Immature natural killer cell (primary cell): Measurements from ENCODE around the gene TYMP. TPM values are rescaled to one million over a fixed set of nuclear protein-coding genes. Genes with fewer than 3 reads are reported as not detected.
"Not testable (repeated sequence)": the region's sequence is repeated elsewhere in the genome, so short reads cannot be mapped to it uniquely, and the experiment has no call there.

Source experiments
- DNase-seq, 3 donors: peaks; one replicate each; pipeline ENCODE4 v3.0.0; 2022; ENCODE audit warnings: mixed read lengths in 1 of 3
- H3K27ac Mint-ChIP-seq, 6 donors: one replicate each; pipeline ENCODE4 v1.8.0; 2020; ENCODE audit warnings: mixed read lengths in 6 of 6, mild to moderate bottlenecking in 5 of 6, inconsistent platforms in 4 of 6, moderate library complexity in 3 of 6
- H3K27me3 Mint-ChIP-seq, 3 donors: one replicate each; pipeline ENCODE4 v1.8.0; 2020 to 2021; ENCODE audit warnings: low read depth in 3 of 3, mild to moderate bottlenecking in 3 of 3, mixed read lengths in 3 of 3, moderate library complexity in 3 of 3, inconsistent platforms in 1 of 3
- H3K36me3 Mint-ChIP-seq, 3 donors: one replicate each; pipeline ENCODE4 v1.8.0; 2020; ENCODE audit warnings: mixed read lengths in 3 of 3, inconsistent platforms in 2 of 3, mild to moderate bottlenecking in 2 of 3
- H3K4me1 Mint-ChIP-seq, 2 donors: one replicate each; pipeline ENCODE4 v1.8.0; 2020; ENCODE audit warnings: inconsistent platforms in 2 of 2, mild to moderate bottlenecking in 2 of 2, mixed read lengths in 2 of 2, moderate library complexity in 1 of 2
- H3K4me3 Mint-ChIP-seq, 5 donors: one replicate each; pipeline ENCODE4 v1.8.0; 2020; ENCODE audit warnings: mild to moderate bottlenecking in 5 of 5, mixed read lengths in 5 of 5, inconsistent platforms in 3 of 5, moderate library complexity in 3 of 5
- H3K9me3 Mint-ChIP-seq, 6 donors: one replicate each; pipeline ENCODE4 v1.8.0; 2020; ENCODE audit warnings: mild to moderate bottlenecking in 6 of 6, mixed read lengths in 6 of 6, inconsistent platforms in 4 of 6, moderate library complexity in 3 of 6
- polyA plus RNA-seq, 3 donors: library from polyadenylated mRNA; unstranded; fragments of 300-500 nt; fragmentation: Illumina TruSeq; gene quantifications; one replicate each; pipeline ENCODE4 v1.2.3, GENCODE V29; 2021

The TYMP gene
- polyA plus RNA-seq, 3 donors from 2014 or later, result 21.2 to 31.2 (median 25.5) TPM

- peaks cover 55 to 64% of the 10 kb centered on the region in 2 donors for H3K4me1 Mint-ChIP-seq
- H3K9me3 Mint-ChIP-seq, H3K36me3 Mint-ChIP-seq, DNase-seq, H3K4me3 Mint-ChIP-seq: not testable (repeated sequence)
- peak overlapping the region; percentile 60 to 98 (median 90) for H3K27ac Mint-ChIP-seq
- peaks cover 2 to 13% (median 8%) of the 10 kb centered on the region in 3 donors for H3K27me3 Mint-ChIP-seq
Measured at GRCh38 chr22:50541667-50542026, 11.8 kb upstream of the TYMP start.

- Mint-ChIP-seq H3K36me3 (no peaks in the 10 kb centered on the region), H3K9me3 (no peaks in the 10 kb centered on the region), H3K27ac (peak overlapping the region; percentile 88 to 98 (median 94)), H3K27me3 (peaks cover 2 to 13% (median 6%) of the 10 kb centered on the region in 3 donors), H3K4me3 (peak overlapping the region in 4 of 5 donors; percentile 25 to 53 (median 39)), H3K4me1 (peaks cover 46 to 55% of the 10 kb centered on the region in 2 donors)
- DNase-seq, result no peak
Measured at GRCh38 chr22:50540381-50540780, 10.6 kb upstream of the TYMP start.

- peaks cover 30 to 38% of the 10 kb centered on the region in 2 donors for H3K4me1 Mint-ChIP-seq
- H3K9me3 Mint-ChIP-seq, result peaks cover 0 to 1% (median 0%) of the 10 kb centered on the region in 6 donors
- DNase-seq, result no peak
- H3K27me3 Mint-ChIP-seq, result peaks cover 2 to 13% (median 9%) of the 10 kb centered on the region in 3 donors
- H3K4me3 Mint-ChIP-seq, result peak overlapping the region in 2 of 5 donors; percentile 27 to 53
- peak overlapping the region; percentile 89 to 99 (median 96) for H3K27ac Mint-ChIP-seq
- no peaks in the 10 kb centered on the region for H3K36me3 Mint-ChIP-seq
Measured at GRCh38 chr22:50537765-50538164, 8.0 kb upstream of the TYMP start.

GRCh38 chr22:50536226-50536625 lies 6.4 kb upstream of the TYMP start:
- Mint-ChIP-seq H3K9me3 (peaks cover 0 to 1% (median 0%) of the 10 kb centered on the region in 6 donors), H3K27me3 (peaks cover 2 to 17% (median 8%) of the 10 kb centered on the region in 3 donors), H3K36me3 (no peaks in the 10 kb centered on the region), H3K4me3 (no peak overlapping the region), H3K27ac (peak overlapping the region in 3 of 6 donors; percentile 16 to 49 (median 34)), H3K4me1 (peaks cover 27 to 33% of the 10 kb centered on the region in 2 donors)
- DNase-seq, result no peak

GRCh38 chr22:50535113-50535512 lies 5.3 kb upstream of the TYMP start:
- H3K27ac Mint-ChIP-seq, result no peak overlapping the region
- H3K9me3 Mint-ChIP-seq, result peaks cover 0 to 1% (median 0%) of the 10 kb centered on the region in 6 donors
- no peak for DNase-seq
- H3K4me1 Mint-ChIP-seq, result peaks cover 20 to 22% of the 10 kb centered on the region in 2 donors
- no peak overlapping the region for H3K4me3 Mint-ChIP-seq
- H3K36me3 Mint-ChIP-seq, result no peaks in the 10 kb centered on the region
- H3K27me3 Mint-ChIP-seq, result peaks cover 0 to 22% (median 10%) of the 10 kb centered on the region in 3 donors

- peaks cover 0 to 16% (median 10%) of the 10 kb centered on the region in 3 donors for H3K27me3 Mint-ChIP-seq
- peaks cover 10 to 12% of the 10 kb centered on the region in 2 donors for H3K4me1 Mint-ChIP-seq
- H3K27ac Mint-ChIP-seq, result peak overlapping the region in 4 of 6 donors; percentile 46 to 91 (median 54)
- peak overlapping the region in 2 of 5 donors; percentile 48 to 58 for H3K4me3 Mint-ChIP-seq
- not testable (repeated sequence) for H3K9me3 Mint-ChIP-seq, H3K36me3 Mint-ChIP-seq, DNase-seq
Measured at GRCh38 chr22:50533856-50534711, 4.3 kb upstream of the TYMP start.

- peak overlapping the region in 5 of 6 donors; percentile 55 to 91 (median 74) for H3K27ac Mint-ChIP-seq
- peaks cover 0 to 1% (median 0%) of the 10 kb centered on the region in 6 donors for H3K9me3 Mint-ChIP-seq
- peaks cover 0 to 19% (median 10%) of the 10 kb centered on the region in 3 donors for H3K27me3 Mint-ChIP-seq
- no peaks in the 10 kb centered on the region for H3K36me3 Mint-ChIP-seq
- DNase-seq, result no peak
- H3K4me3 Mint-ChIP-seq, result peak overlapping the region; percentile 48 to 61 (median 59)
- H3K4me1 Mint-ChIP-seq, result peaks cover 10 to 11% of the 10 kb centered on the region in 2 donors
Measured at GRCh38 chr22:50532824-50533796, 3.3 kb upstream of the TYMP start.

- Mint-ChIP-seq H3K9me3 (peaks cover 0 to 1% (median 0%) of the 10 kb centered on the region in 6 donors), H3K36me3 (no peaks in the 10 kb centered on the region), H3K4me1 (peaks cover 15 to 19% of the 10 kb centered on the region in 2 donors), H3K27ac (peak overlapping the region in 5 of 6 donors; percentile 26 to 91 (median 53)), H3K4me3 (peak overlapping the region; percentile 83 to 92 (median 89)), H3K27me3 (peaks cover 0 to 19% (median 10%) of the 10 kb centered on the region in 3 donors)
- no peak for DNase-seq
Measured at GRCh38 chr22:50531962-50532674, 2.3 kb upstream of the TYMP start.

GRCh38 chr22:50531546-50531961 lies 1.7 kb upstream of the TYMP start:
- peak overlapping the region; percentile 83 to 92 (median 89) for H3K4me3 Mint-ChIP-seq
- peaks cover 0 to 1% (median 0%) of the 10 kb centered on the region in 6 donors for H3K9me3 Mint-ChIP-seq
- DNase-seq, result peak; percentile 50 to 62 (median 60)
- peaks cover 19 to 24% of the 10 kb centered on the region in 2 donors for H3K4me1 Mint-ChIP-seq
- peak overlapping the region; percentile 89 to 97 (median 92) for H3K27ac Mint-ChIP-seq
- H3K27me3 Mint-ChIP-seq, result peaks cover 0 to 19% (median 10%) of the 10 kb centered on the region in 3 donors
- H3K36me3 Mint-ChIP-seq, result no peaks in the 10 kb centered on the region

GRCh38 chr22:50530877-50531545 lies 1.2 kb upstream of the TYMP start:
- H3K36me3 Mint-ChIP-seq, result no peaks in the 10 kb centered on the region
- H3K27me3 Mint-ChIP-seq, result peaks cover 0 to 19% (median 10%) of the 10 kb centered on the region in 3 donors
- H3K27ac Mint-ChIP-seq, result peak overlapping the region; percentile 89 to 97 (median 92)
- H3K4me3 Mint-ChIP-seq, result peak overlapping the region; percentile 83 to 92 (median 89)
- H3K9me3 Mint-ChIP-seq, result peaks cover 0 to 1% (median 0%) of the 10 kb centered on the region in 6 donors
- DNase-seq, result peak; percentile 75 to 81 (median 81)
- H3K4me1 Mint-ChIP-seq, result peaks cover 19 to 25% of the 10 kb centered on the region in 2 donors

- Mint-ChIP-seq H3K27ac (peak overlapping the region; percentile 72 to 97 (median 92)), H3K27me3 (peaks cover 0 to 20% (median 11%) of the 10 kb centered on the region in 3 donors), H3K4me3 (peak overlapping the region; percentile 83 to 92 (median 89)), H3K4me1 (peaks cover 19 to 25% of the 10 kb centered on the region in 2 donors), H3K36me3 (no peaks in the 10 kb centered on the region), H3K9me3 (peaks cover 0 to 1% (median 0%) of the 10 kb centered on the region in 6 donors)
- no peak for DNase-seq
Measured at GRCh38 chr22:50530580-50530876, 716 bp upstream of the TYMP start.

GRCh38 chr22:50529416-50529896 lies 356 bp downstream of the TYMP start:
- Mint-ChIP-seq H3K9me3 (peaks cover 0 to 1% (median 0%) of the 10 kb centered on the region in 6 donors), H3K36me3 (no peaks in the 10 kb centered on the region), H3K27ac (peak overlapping the region in 1 of 6 donors; percentile 64), H3K4me3 (peak overlapping the region in 4 of 5 donors; percentile 13 to 60 (median 44)), H3K4me1 (peaks cover 24 to 30% of the 10 kb centered on the region in 2 donors), H3K27me3 (peaks cover 4 to 28% (median 15%) of the 10 kb centered on the region in 3 donors)
- DNase-seq, result no peak
